Fibroblast of skin of scalp (primary cell): ENCODE data around the gene ANKRD12.
"Not testable (repeated sequence)": the region's sequence is repeated elsewhere in the genome, so short reads cannot be mapped to it uniquely, and the experiment has no call there.

Experiments used
- DNase-seq: peaks from one replicate; pipeline ENCODE4 v3.0.0-alpha.2; 2013

The ANKRD12 gene

DNA sequence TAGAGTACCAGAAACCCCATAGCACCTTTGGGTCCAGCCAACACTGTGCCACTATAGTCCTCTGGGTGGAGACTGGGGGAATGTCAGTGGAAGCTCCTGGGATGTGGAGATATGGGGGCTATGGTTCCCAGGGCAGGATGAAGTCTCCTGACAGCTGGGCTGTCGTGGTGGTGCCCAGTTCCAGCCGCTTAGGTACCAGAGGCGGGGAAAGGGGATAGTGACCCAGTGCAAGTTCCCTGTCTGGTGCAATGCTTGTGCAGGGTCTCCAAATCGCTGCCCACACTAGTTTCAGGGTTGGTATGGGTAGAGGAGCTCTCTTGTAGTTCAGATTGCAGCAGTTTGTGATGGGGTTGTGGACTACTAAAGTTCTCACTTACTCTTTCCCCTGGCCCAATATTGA is 97.9 kb downstream of the ANKRD12 start:
- no peak for DNase-seq

GRCh38 chr18:9237981-9238380 is 101.4 kb downstream of the ANKRD12 start:
- DNase-seq = no peak

DNA sequence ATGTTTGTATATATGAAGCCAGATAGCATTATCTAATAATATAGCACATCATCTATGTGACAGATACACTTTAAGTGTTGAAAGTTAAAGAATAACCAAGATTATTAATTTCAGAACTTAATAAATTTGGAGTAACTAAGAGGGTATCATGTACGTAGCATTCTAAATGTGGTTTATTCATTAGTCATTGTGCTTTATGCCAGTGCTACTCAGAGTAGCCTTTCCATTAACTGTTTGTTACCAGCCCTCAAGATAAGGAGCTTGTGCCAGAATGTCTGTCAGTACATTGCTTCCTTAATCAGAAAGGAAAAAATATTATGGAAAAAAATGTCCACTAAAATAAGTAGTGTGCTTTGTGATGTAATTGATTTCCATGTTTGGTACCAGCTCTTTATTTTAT is 103.1 kb downstream of the ANKRD12 start:
- DNase-seq = no peak

DNA sequence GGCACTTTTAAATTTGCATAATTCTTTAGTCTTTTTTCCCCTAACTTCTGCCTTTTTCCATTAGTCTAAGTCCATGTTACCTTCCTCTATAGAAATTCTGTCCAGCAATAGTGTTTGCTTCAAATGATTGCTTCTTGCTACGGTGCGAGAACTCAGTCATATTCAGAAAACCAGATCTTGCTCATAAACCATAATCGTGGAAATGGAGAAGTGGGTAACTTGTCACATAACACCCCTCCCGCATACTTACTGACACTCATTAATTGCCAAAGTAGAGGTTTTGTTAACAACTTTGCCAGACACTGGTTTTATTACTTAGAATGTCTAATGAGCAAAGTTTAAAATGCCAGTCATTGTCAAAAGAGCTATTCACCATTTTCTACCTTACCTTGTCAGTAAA is 103.7 kb downstream of the ANKRD12 start:
- no peak for DNase-seq

GRCh38 chr18:9243029-9243428 is 106.4 kb downstream of the ANKRD12 start:
- no peak for DNase-seq

- no peak for DNase-seq
These were observed 107.8 kb downstream of the ANKRD12 start for GRCh38 chr18:9244376-9244775.

GRCh38 chr18:9248661-9249060 is 112.1 kb downstream of the ANKRD12 start:
- no peak for DNase-seq

- DNase-seq = no peak
These were observed 112.7 kb downstream of the ANKRD12 start for GRCh38 chr18:9249254-9249653.

DNA sequence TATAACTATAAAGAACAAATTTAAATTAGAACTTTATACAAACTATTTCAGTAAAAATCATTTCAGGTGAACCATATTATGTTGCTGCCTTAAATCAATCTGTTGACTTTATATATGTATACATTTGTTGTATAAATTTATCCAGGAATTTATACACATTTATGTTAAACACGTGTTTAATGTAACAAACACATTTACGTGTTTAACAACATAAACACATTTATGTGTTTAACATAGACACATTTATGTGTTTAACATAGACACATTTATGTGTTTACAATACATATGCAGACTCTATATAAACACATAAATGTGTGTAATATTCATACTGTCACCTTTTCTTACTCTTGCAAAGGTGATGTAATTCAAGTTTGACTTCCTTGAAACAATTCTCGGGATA is 122.6 kb downstream of the ANKRD12 start:
- no peak for DNase-seq

GRCh38 chr18:9260388-9261380 is 124.1 kb downstream of the ANKRD12 start:
- DNase-seq = no peak

DNA sequence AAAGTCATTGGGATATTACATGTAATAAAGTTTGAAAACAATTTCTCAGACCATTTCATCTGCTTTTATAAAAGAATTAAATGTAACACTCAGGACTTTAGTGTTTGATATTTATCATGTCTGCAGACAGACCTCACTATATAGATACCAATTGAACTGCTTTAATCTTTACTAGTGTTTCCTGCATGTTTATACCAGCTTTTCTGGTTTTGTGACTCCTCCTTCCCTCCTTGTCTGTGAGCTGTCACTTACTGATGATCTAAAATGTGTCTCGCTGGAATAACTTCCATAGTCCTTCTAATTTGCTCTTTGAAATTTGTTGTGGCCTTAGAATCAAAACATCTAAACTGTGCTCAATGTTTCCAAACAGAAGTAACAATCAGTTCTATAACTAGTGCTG is 126.7 kb downstream of the ANKRD12 start:
- no peak for DNase-seq

- DNase-seq = not testable (repeated sequence)
These were observed 128.2 kb downstream of the ANKRD12 start for GRCh38 chr18:9264797-9265196.

DNA sequence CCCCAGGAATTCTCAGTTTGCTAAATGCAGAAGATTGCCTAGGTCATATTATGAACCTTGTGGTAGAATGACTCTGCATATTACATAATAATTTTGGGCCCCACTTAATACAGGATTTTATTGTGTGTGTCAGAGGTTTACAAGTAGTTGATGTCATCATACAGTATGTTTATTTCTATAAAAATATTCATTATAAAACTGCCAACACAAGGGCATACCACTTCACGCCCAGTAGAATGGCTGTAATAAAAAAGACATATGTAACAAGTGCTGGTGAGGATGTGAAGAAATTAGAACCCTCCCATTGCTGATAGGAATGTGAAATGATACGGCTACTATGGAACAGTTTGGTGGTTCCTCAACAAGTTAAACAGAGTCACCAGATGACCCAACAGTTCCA is 136.6 kb downstream of the ANKRD12 start:
- no peak for DNase-seq

DNA sequence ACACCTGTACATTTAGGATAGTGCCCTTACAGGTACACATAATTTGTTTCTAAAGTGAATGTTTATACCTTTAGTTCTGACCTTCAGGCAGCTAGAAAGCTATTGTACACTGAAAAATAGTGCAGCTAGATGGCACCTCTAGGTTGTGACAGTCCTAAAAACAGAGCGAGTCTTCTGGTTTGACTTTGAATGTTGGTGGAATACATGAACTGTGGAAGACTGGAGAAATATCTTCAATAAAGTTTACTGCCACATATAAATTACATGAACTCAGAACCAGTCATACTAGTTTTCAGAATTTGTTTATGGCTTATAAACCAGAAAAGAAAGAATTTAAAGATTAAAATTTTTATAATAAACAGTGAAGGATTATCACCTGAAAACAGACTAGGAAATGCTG is 139.3 kb downstream of the ANKRD12 start:
- no peak for DNase-seq

GRCh38 chr18:9278028-9278427 is 141.4 kb downstream of the ANKRD12 start:
- no peak for DNase-seq

DNA sequence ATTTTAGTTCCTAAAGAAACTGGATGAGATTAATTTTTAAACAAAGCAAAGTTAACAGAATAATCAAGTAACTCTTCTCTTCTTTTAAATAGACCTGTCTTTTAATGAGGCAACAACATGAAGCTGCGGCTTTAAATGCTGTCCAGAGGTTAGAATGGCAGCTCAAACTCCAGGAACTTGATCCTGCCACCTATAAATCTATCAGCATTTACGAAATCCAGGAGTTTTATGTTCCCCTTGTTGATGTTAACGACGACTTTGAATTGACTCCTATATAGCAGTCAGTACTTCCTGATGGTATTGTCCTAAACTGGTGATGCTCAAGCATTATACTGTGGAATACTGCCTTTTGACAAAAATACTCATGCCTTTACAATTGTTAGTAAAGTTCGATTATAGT is 144.3 kb downstream of the ANKRD12 start:
- DNase-seq = no peak

DNA sequence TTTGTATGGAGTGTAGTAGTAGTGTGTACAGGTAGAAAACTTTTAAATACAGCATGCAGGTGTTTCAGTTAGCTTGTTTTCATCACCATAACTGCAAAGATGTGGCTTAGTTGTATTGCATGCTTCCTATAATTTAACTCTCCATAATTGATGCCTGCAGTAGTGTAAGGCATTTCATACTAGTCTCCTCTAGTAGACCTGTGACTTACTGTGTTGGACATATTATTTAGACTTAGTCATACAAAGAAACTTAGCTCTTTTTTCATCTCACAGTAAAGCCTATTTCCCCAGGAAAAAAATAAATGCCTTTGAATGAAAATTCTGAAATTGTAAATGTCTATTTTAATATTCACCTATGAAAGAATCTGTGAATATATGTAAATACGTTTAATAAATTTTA is 145.2 kb downstream of the ANKRD12 start:
- DNase-seq = no peak

GRCh38 chr18:9283791-9284190 is 147.2 kb downstream of the ANKRD12 start:
- peak; percentile 46 for DNase-seq

DNA sequence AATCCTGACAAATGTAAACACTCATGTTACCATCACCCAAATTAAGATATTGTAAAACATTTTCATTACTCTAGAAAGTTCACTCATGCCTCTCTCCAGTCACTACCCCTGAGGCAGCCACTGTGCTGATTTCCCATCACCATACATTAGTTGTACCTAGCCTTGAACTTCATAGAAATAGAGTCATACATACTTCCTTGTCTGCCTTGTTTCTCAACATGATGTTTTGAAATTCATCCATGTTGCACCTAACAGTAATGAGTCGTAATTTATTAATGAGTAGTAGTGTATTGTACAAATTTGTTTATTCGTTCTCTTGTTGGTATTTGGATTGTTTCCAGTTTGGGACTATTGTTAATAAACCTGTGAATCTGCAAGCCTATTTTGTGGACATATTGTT is 149.0 kb downstream of the ANKRD12 start:
- no peak for DNase-seq

DNA sequence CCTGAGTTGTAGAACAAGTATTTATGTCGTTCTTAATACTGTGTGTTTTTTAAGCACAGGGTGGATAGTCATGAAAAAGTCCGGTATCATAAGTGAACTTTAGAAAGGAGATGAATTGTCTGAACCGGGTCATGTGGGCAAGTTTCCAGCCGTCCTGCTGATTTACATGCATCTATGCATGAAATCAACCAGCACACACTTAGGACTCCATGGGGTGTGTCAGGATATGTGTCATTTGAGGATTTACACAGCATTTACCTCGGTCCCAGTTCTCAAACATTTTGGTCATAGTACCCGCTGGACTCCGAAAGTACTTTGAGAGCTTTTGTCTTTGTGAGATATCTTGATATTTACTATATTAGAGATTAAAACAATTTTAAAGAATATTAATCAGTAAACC is 150.5 kb downstream of the ANKRD12 start:
- no peak for DNase-seq

- DNase-seq = no peak
These were observed 153.1 kb downstream of the ANKRD12 start for GRCh38 chr18:9289698-9290097.

DNA sequence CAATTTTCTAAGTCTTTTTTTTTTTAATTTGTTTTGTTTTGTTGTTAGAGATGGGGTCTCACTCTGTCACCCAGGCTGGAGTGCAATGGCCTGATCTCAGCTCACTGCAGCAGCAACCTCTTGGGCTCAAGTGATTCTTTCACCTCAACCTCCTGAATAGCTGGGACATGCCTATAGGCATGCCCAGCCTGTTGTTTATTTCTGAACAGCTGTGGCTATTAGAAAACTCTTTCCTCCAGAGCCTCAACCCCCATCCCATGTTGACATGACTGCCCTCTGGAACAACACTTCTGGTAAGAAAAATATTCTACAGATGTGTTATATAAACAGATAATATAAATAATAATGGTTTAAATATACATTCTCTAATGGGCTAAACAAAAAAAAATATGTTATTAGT is 153.6 kb downstream of the ANKRD12 start:
- no peak for DNase-seq

- no peak for DNase-seq
These were observed 155.5 kb downstream of the ANKRD12 start for GRCh38 chr18:9292047-9292446.

DNA sequence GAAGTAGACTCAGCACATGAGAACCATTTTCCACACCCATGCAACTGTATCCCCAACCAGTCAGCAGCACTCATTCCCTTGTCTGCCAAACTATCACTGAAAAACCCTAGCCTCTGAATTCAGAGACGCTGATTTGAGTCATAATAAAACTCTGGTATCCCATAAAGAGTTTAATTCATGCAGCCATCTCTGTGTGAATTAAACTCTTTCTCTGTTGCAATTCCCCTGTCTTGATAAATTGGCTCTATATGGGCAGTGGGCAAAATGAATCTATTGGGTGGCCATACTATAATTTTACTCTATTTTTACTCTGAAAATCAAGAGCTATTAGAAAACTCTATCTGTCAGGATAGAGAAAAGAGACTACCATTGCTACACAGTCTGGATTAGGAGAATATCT is 157.4 kb downstream of the ANKRD12 start:
- DNase-seq = no peak
